ENCODE results near the gene LAMA2.

- TF ChIP-seq CHD2 (IDR thresholded peaks at IDR 0.05; ENCODE audit: low read length, partially characterized antibody), result no peak
- peak; percentile 75; the same call in 1 of the 2 replicates for TF ChIP-seq MEF2A (IDR thresholded peaks at IDR 0.05; ENCODE audit: borderline replicate concordance, low read depth)
- TF ChIP-seq, protein P1, sequence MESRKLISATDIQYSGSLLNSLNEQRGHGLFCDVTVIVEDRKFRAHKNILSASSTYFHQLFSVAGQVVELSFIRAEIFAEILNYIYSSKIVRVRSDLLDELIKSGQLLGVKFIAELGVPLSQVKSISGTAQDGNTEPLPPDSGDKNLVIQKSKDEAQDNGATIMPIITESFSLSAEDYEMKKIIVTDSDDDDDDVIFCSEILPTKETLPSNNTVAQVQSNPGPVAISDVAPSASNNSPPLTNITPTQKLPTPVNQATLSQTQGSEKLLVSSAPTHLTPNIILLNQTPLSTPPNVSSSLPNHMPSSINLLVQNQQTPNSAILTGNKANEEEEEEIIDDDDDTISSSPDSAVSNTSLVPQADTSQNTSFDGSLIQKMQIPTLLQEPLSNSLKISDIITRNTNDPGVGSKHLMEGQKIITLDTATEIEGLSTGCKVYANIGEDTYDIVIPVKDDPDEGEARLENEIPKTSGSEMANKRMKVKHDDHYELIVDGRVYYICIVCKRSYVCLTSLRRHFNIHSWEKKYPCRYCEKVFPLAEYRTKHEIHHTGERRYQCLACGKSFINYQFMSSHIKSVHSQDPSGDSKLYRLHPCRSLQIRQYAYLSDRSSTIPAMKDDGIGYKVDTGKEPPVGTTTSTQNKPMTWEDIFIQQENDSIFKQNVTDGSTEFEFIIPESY (IDR thresholded peaks at IDR 0.05; ENCODE audit: borderline replicate concordance, low read depth), result 0 out of 2 replicates have a peak, but pooled peaks have one; percentile 32
- TF ChIP-seq CTCF (IDR thresholded peaks at IDR 0.05), result no peak
- no peak for TF ChIP-seq USF1 (IDR thresholded peaks at IDR 0.05; ENCODE audit: borderline replicate concordance, low read depth)
- TF ChIP-seq USF2 (IDR thresholded peaks at IDR 0.05; ENCODE audit: borderline replicate concordance, low read depth, low read length), result no peak
- 0 out of 2 replicates have a peak, but pooled peaks have one; percentile 26 for TF ChIP-seq TAF1 (IDR thresholded peaks at IDR 0.05; ENCODE audit: borderline replicate concordance, low read depth, low read length)
- TF ChIP-seq JUND (IDR thresholded peaks at IDR 0.05), result peak; percentile 98
- TF ChIP-seq TCF12 (IDR thresholded peaks at IDR 0.05), result peak; percentile 97
- TF ChIP-seq, protein P2, sequence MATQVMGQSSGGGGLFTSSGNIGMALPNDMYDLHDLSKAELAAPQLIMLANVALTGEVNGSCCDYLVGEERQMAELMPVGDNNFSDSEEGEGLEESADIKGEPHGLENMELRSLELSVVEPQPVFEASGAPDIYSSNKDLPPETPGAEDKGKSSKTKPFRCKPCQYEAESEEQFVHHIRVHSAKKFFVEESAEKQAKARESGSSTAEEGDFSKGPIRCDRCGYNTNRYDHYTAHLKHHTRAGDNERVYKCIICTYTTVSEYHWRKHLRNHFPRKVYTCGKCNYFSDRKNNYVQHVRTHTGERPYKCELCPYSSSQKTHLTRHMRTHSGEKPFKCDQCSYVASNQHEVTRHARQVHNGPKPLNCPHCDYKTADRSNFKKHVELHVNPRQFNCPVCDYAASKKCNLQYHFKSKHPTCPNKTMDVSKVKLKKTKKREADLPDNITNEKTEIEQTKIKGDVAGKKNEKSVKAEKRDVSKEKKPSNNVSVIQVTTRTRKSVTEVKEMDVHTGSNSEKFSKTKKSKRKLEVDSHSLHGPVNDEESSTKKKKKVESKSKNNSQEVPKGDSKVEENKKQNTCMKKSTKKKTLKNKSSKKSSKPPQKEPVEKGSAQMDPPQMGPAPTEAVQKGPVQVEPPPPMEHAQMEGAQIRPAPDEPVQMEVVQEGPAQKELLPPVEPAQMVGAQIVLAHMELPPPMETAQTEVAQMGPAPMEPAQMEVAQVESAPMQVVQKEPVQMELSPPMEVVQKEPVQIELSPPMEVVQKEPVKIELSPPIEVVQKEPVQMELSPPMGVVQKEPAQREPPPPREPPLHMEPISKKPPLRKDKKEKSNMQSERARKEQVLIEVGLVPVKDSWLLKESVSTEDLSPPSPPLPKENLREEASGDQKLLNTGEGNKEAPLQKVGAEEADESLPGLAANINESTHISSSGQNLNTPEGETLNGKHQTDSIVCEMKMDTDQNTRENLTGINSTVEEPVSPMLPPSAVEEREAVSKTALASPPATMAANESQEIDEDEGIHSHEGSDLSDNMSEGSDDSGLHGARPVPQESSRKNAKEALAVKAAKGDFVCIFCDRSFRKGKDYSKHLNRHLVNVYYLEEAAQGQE (IDR thresholded peaks at IDR 0.05; ENCODE audit: low read depth, low read length), result no peak
- no peak for TF ChIP-seq RAD21 (IDR thresholded peaks at IDR 0.05; ENCODE audit: low read length)
- no peak for TF ChIP-seq GATA2 (CRISPR knock-in tag; IDR thresholded peaks at IDR 0.05)
Observed at GRCh38 chr6:129498541-129498940, 615.6 kb downstream of the LAMA2 start.

Data from SK-N-SH (cell line).